H9 (cell line): ENCODE measurements around the gene BRD7. TPM values are rescaled to one million over a fixed set of nuclear protein-coding genes. Genes with fewer than 3 reads are reported as not detected.

Experiments used
- DNase-seq: peaks from one replicate; pipeline ENCODE4 v3.0.0-alpha.2; 2017
- H2AFZ ChIP-seq: one replicate; pipeline ENCODE4 v1.6.1; 2013; ENCODE audit warnings: mild to moderate bottlenecking, low read length, control low read depth, moderate library complexity
- H2AK5ac ChIP-seq: 2 replicates; pipeline ENCODE4 v1.6.1; 2013; ENCODE audit warnings: low read length, control low read depth, mixed read lengths; ENCODE audit not compliant: insufficient read length
- H2BK120ac ChIP-seq: one replicate; pipeline ENCODE4 v1.6.1; 2013; ENCODE audit warnings: low read depth, mild to moderate bottlenecking, low read length, control low read depth, inconsistent platforms; ENCODE audit not compliant: poor library complexity, severe bottlenecking
- H2BK12ac ChIP-seq: 2 replicates; pipeline ENCODE4 v1.6.1; 2013; ENCODE audit warnings: low read length, control low read depth, mixed read lengths, low read depth; ENCODE audit not compliant: insufficient read length
- H2BK15ac ChIP-seq: 2 replicates; pipeline ENCODE4 v1.6.1; 2013; ENCODE audit warnings: low read depth, low read length, control low read depth
- H2BK20ac ChIP-seq: one replicate; pipeline ENCODE4 v1.6.1; 2013; ENCODE audit warnings: low read depth, mild to moderate bottlenecking, low read length, control low read depth, inconsistent platforms; ENCODE audit not compliant: poor library complexity, severe bottlenecking
- H2BK5ac ChIP-seq: 2 replicates; pipeline ENCODE4 v1.6.1; 2013; ENCODE audit warnings: low read length, control low read depth, mixed read lengths; ENCODE audit not compliant: insufficient read length
- H3K14ac ChIP-seq: 2 replicates; pipeline ENCODE4 v1.6.1; 2013; ENCODE audit warnings: low read length, control low read depth; ENCODE audit not compliant: insufficient read depth
- H3K18ac ChIP-seq: 2 replicates; pipeline ENCODE4 v1.6.1; 2013; ENCODE audit warnings: low read depth, mild to moderate bottlenecking, mixed read lengths, low read length, control low read depth; ENCODE audit not compliant: insufficient read length
- H3K23ac ChIP-seq: 2 replicates; pipeline ENCODE4 v1.6.1; 2013; ENCODE audit warnings: low read length, control low read depth, mixed read lengths, low read depth; ENCODE audit not compliant: insufficient read length
- H3K23me2 ChIP-seq: 2 replicates; pipeline ENCODE4 v1.6.1; 2013; ENCODE audit warnings: low read depth, mild to moderate bottlenecking, mixed read lengths, low read length, control low read depth; ENCODE audit not compliant: insufficient read length, poor library complexity, severe bottlenecking
- H3K27ac ChIP-seq: 2 replicates; pipeline ENCODE4 v1.5.1; 2013; ENCODE audit warnings: low read length, control low read depth, mixed read lengths, low read depth; ENCODE audit not compliant: insufficient read length
- H3K27me3 ChIP-seq: 2 replicates; pipeline ENCODE4 v1.6.1; 2013; ENCODE audit warnings: low read length, control low read depth, inconsistent platforms; ENCODE audit not compliant: insufficient read depth
- H3K4ac ChIP-seq: 2 replicates; pipeline ENCODE4 v1.6.1; 2013; ENCODE audit warnings: low read depth, mild to moderate bottlenecking, control low read depth, inconsistent platforms, low read length, moderate library complexity
- H3K4me1 ChIP-seq: 2 replicates; pipeline ENCODE4 v1.6.1; 2013; ENCODE audit warnings: low read length, control low read depth, inconsistent platforms; ENCODE audit not compliant: insufficient read depth
- H3K4me2 ChIP-seq: 2 replicates; pipeline ENCODE4 v1.6.1; 2013; ENCODE audit warnings: low read length, control low read depth, mixed read lengths; ENCODE audit not compliant: insufficient read length, insufficient read depth
- H3K56ac ChIP-seq: 2 replicates; pipeline ENCODE4 v1.6.1; 2013; ENCODE audit warnings: low read depth, mild to moderate bottlenecking, mixed read lengths, low read length, control low read depth; ENCODE audit not compliant: insufficient read length
- H3K79me1 ChIP-seq: 2 replicates; pipeline ENCODE4 v1.6.1; 2013; ENCODE audit warnings: low read depth, mild to moderate bottlenecking, moderate library complexity, low read length, control low read depth, inconsistent platforms; ENCODE audit not compliant: insufficient read depth, poor library complexity, severe bottlenecking
- H3K79me2 ChIP-seq: 2 replicates; pipeline ENCODE4 v1.6.1; 2013; ENCODE audit warnings: low read length, control low read depth, inconsistent platforms; ENCODE audit not compliant: insufficient read depth
- H3K9ac ChIP-seq: 2 replicates; pipeline ENCODE4 v1.6.1; 2013; ENCODE audit warnings: low read length, control low read depth, mixed read lengths; ENCODE audit not compliant: insufficient read length; ENCODE audit errors: extremely low read depth
- H3K9me3 ChIP-seq: one replicate; pipeline ENCODE4 v1.6.1; 2013; ENCODE audit warnings: low read depth, low read length, inconsistent platforms; ENCODE audit not compliant: control insufficient read depth
- H3T11ph ChIP-seq: one replicate; pipeline ENCODE4 v1.6.1; 2013; ENCODE audit warnings: mild to moderate bottlenecking, low read length, control low read depth, inconsistent platforms
- H4K20me1 ChIP-seq: one replicate; pipeline ENCODE4 v1.6.1; 2013; ENCODE audit not compliant: control insufficient read depth, insufficient read length, insufficient read depth
- H4K5ac ChIP-seq: 2 replicates; pipeline ENCODE4 v1.6.1; 2013; ENCODE audit warnings: low read depth, mild to moderate bottlenecking, mixed read lengths, low read length, control low read depth; ENCODE audit not compliant: insufficient read length
- H4K8ac ChIP-seq: replicated peaks from 2 replicates; pipeline ENCODE4 v1.6.1; 2013; ENCODE audit warnings: low read length, control low read depth, mixed read lengths, low read depth; ENCODE audit not compliant: insufficient read length
- H4K91ac ChIP-seq: 2 replicates; pipeline ENCODE4 v1.6.1; 2013; ENCODE audit warnings: low read depth, mild to moderate bottlenecking, moderate library complexity, mixed read lengths, low read length, control low read depth; ENCODE audit not compliant: insufficient read length
- H3K27ac Mint-ChIP-seq, 3 experiments: 2 replicates in 2 of 3; 3 replicates in 1 of 3; pipeline ENCODE4 v1.8.0; 2020 to 2021; ENCODE audit warnings: mixed read lengths in 3 of 3, mild to moderate bottlenecking in 1 of 3, moderate library complexity in 1 of 3
- H3K27me3 Mint-ChIP-seq: 2 replicates; pipeline ENCODE4 v1.8.0; 2021; ENCODE audit warnings: low read depth, mild to moderate bottlenecking, moderate library complexity, mixed read lengths
- H3K36me3 Mint-ChIP-seq, 3 experiments: 2 replicates in 2 of 3; 3 replicates in 1 of 3; pipeline ENCODE4 v1.8.0; 2020 to 2021; ENCODE audit warnings: low read depth in 3 of 3, mixed read lengths in 3 of 3; ENCODE audit not compliant: insufficient read depth in 1 of 3
- H3K4me1 Mint-ChIP-seq, 2 experiments: 2 replicates each; pipeline ENCODE4 v1.8.0; 2020; ENCODE audit warnings: mixed read lengths in 2 of 2
- H3K4me3 Mint-ChIP-seq, 2 experiments: 2 replicates in 1 of 2; 3 replicates in 1 of 2; pipeline ENCODE4 v1.8.0; 2020 to 2021; ENCODE audit warnings: mild to moderate bottlenecking in 2 of 2, mixed read lengths in 2 of 2, moderate library complexity in 1 of 2
- H3K9me3 Mint-ChIP-seq, 2 experiments: 2 replicates in 1 of 2; 3 replicates in 1 of 2; pipeline ENCODE4 v1.8.0; 2020; ENCODE audit warnings: mild to moderate bottlenecking in 2 of 2, mixed read lengths in 2 of 2, moderate library complexity in 1 of 2
- CTCF ChIP-seq: fragments of 200-600 bp; sonication (generic); conservative IDR thresholded peaks from 3 replicates; pipeline ENCODE4 v1.8.0; 2021; ENCODE audit warnings: antibody characterized with exemption, mild to moderate bottlenecking
- WGBS: extraction: QIAGEN DNeasy Blood & Tissue Kit; methylation state at CpG from one replicate; pipeline ENCODE4 v1.1.7; 2013; ENCODE audit warnings: missing lambda C conversion rate, low lambda C conversion rate, mixed read lengths; ENCODE audit not compliant: insufficient read length; ENCODE audit errors: extremely low coverage; 5-methylcytosine and 5-hydroxymethylcytosine counted together
- total RNA-seq: library from RNA; stranded (reverse); gene quantifications from 2 replicates; pipeline ENCODE4 v1.2.1, GENCODE V29; 2021

The BRD7 gene
- total RNA-seq, 1 experiment from 2014 or later = 112 TPM

- no peaks in the 10 kb centered on the region for H3K79me1 ChIP-seq
- no peak overlapping the region for H4K8ac ChIP-seq
- H2BK5ac ChIP-seq = no peak overlapping the region
- no peak overlapping the region for H3K4me3 Mint-ChIP-seq
- H3T11ph ChIP-seq = no peak overlapping the region
- no peak overlapping the region for H3K4ac ChIP-seq
- H2BK20ac ChIP-seq = no peak overlapping the region
- no peak overlapping the region for H2BK120ac ChIP-seq
- no peaks in the 10 kb centered on the region for H4K20me1 ChIP-seq
- H3K27ac Mint-ChIP-seq = no peak overlapping the region
- H2BK12ac ChIP-seq = no peak overlapping the region
- no peak overlapping the region for H3K56ac ChIP-seq
- no peaks in the 10 kb centered on the region for H3K27me3 Mint-ChIP-seq
- H3K9me3 Mint-ChIP-seq = no peaks in the 10 kb centered on the region
- no peak for TF ChIP-seq CTCF
- H3K23ac ChIP-seq = no peak overlapping the region
- no peak overlapping the region for H3K14ac ChIP-seq
- H3K4me2 ChIP-seq = no peak overlapping the region
- no peaks in the 10 kb centered on the region for H3K4me1 ChIP-seq
- H3K36me3 Mint-ChIP-seq = no peaks in the 10 kb centered on the region
- no peaks in the 10 kb centered on the region for H3K23me2 ChIP-seq
- whole genome bisulfite sequencing = no CpG with 5 or more reads among the region's 9 CpGs
- no peaks in the 10 kb centered on the region for H3K9me3 ChIP-seq
- H2AK5ac ChIP-seq = no peak overlapping the region
- H3K27me3 ChIP-seq = no peaks in the 10 kb centered on the region
- H2AFZ ChIP-seq = no peak overlapping the region
- H4K91ac ChIP-seq = no peak overlapping the region
- H3K18ac ChIP-seq = no peak overlapping the region
- 0 out of 4 replicates have a peak, but pooled peaks cover 0 to 3% of the 10 kb centered on the region in 2 experiments for H3K4me1 Mint-ChIP-seq
- H3K79me2 ChIP-seq = no peaks in the 10 kb centered on the region
- H3K27ac ChIP-seq = no peak overlapping the region
- no peak overlapping the region for H2BK15ac ChIP-seq
- no peak for DNase-seq
- no peak overlapping the region for H4K5ac ChIP-seq
- H3K9ac ChIP-seq = no peak overlapping the region
Observed at GRCh38 chr16:50306287-50306686, 62.5 kb downstream of the BRD7 start.
